ENCODE measurements around the gene ADGRB3.

Gene ADGRB3

GRCh38 chr6:68774843-68775242 is 139.8 kb downstream of the ADGRB3 start:
- Histone ChIP-seq H3K9me3 (replicated peaks in 1 of 2; ENCODE audit: control insufficient read depth in 2 of 2, insufficient read depth in 1 of 2, low read depth in 1 of 2, low read length in 2 of 2) (no peaks in the 10 kb centered on the region), H4K8ac (ENCODE audit: low read depth, low read length) (no peak overlapping the region), H2AK5ac (ENCODE audit: low read depth, low read length) (no peak overlapping the region), H3K36me3 (replicated peaks in 1 of 2; ENCODE audit: control insufficient read depth in 2 of 2, insufficient read depth in 2 of 2, low read length in 2 of 2) (no peaks in the 10 kb centered on the region), H2BK15ac (ENCODE audit: low read length) (no peak overlapping the region), H3K4me2 (ENCODE audit: insufficient read depth, low read length, poor library complexity, severe bottlenecking) (no peak overlapping the region), H3K14ac (ENCODE audit: low read length) (no peak overlapping the region), H2BK12ac (ENCODE audit: low read length) (no peak overlapping the region), H3K27ac (replicated peaks; ENCODE audit: low read length) (no peak overlapping the region), H3K4ac (ENCODE audit: low read length) (no peak overlapping the region), H3K4me1 (ENCODE audit: control insufficient read depth in 2 of 2, insufficient read depth in 1 of 2, low read depth in 1 of 2, low read length in 2 of 2) (peaks cover 0 to 8% of the 10 kb centered on the region in 2 donors), H3K23ac (ENCODE audit: low read depth, low read length, poor library complexity) (no peak overlapping the region), H3K79me1 (ENCODE audit: low read depth, low read length) (no peaks in the 10 kb centered on the region), H2BK5ac (ENCODE audit: low read length) (no peak overlapping the region), H2BK120ac (ENCODE audit: low read depth, low read length) (no peak overlapping the region), H3K27me3 (ENCODE audit: control insufficient read depth in 3 of 3, insufficient read depth in 3 of 3, low read depth in 1 of 3, low read length in 3 of 3) (no peaks in the 10 kb centered on the region), H2AFZ (ENCODE audit: low read length) (no peak overlapping the region), H4K91ac (ENCODE audit: low read depth, low read length, poor library complexity) (no peak overlapping the region), H3K18ac (ENCODE audit: low read length) (no peak overlapping the region), H3K9ac (ENCODE audit: low read depth, low read length, poor library complexity) (no peak overlapping the region), H3K4me3 (ENCODE audit: low read length in 2 of 2) (no peak overlapping the region)
- no CpG with 5 or more reads among the region's 1 CpG for WGBS, 2 donors (ENCODE audit: extremely low coverage in 2 of 2, insufficient read length in 2 of 2, insufficient replicate concordance in 1 of 2)
- DNase-seq (ENCODE audit: low spot score) = no peak

DNA sequence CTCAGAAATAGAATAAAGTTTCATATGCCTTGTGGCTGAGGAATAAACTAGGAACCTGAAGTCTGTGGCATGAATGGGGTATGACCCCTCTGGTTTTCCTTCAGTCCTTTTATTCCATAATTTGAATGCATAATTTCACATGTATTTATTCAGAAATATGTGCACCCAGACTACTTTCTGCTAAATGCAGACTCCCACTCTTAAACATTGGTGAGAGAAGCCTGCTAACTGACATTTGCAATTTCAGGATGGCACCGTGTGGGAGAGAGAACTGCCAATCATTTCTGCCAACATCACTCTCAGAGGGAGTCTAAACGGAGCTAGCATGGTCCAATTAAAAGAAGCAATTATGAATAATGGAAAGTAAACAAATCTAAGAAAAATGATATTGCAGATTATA is 141.3 kb downstream of the ADGRB3 start:
- no peak overlapping the region for H3K18ac ChIP-seq (ENCODE audit: low read length)
- DNase-seq (ENCODE audit: low spot score) = no peak
- H2BK5ac ChIP-seq (ENCODE audit: low read length) = no peak overlapping the region
- H3K27ac ChIP-seq (replicated peaks; ENCODE audit: low read length) = no peak overlapping the region
- H3K27me3 ChIP-seq (ENCODE audit: control insufficient read depth in 3 of 3, insufficient read depth in 3 of 3, low read depth in 1 of 3, low read length in 3 of 3) = no peaks in the 10 kb centered on the region
- no CpG with 5 or more reads among the region's 2 CpGs for WGBS, 2 donors (ENCODE audit: extremely low coverage in 2 of 2, insufficient read length in 2 of 2, insufficient replicate concordance in 1 of 2)
- no peak overlapping the region for H3K14ac ChIP-seq (ENCODE audit: low read length)
- H3K4ac ChIP-seq (ENCODE audit: low read length) = no peak overlapping the region
- no peak overlapping the region for H2BK120ac ChIP-seq (ENCODE audit: low read depth, low read length)
- no peak overlapping the region for H3K23ac ChIP-seq (ENCODE audit: low read depth, low read length, poor library complexity)
- H4K8ac ChIP-seq (ENCODE audit: low read depth, low read length) = no peak overlapping the region
- peaks cover 0 to 11% of the 10 kb centered on the region in 2 donors for H3K4me1 ChIP-seq (ENCODE audit: control insufficient read depth in 2 of 2, insufficient read depth in 1 of 2, low read depth in 1 of 2, low read length in 2 of 2)
- H4K91ac ChIP-seq (ENCODE audit: low read depth, low read length, poor library complexity) = no peak overlapping the region
- no peak overlapping the region for H3K4me3 ChIP-seq (ENCODE audit: low read length in 2 of 2)
- H2AK5ac ChIP-seq (ENCODE audit: low read depth, low read length) = no peak overlapping the region
- H3K9me3 ChIP-seq (replicated peaks in 1 of 2; ENCODE audit: control insufficient read depth in 2 of 2, insufficient read depth in 1 of 2, low read depth in 1 of 2, low read length in 2 of 2) = peaks cover 0 to 2% of the 10 kb centered on the region in 2 donors
- H2AFZ ChIP-seq (ENCODE audit: low read length) = no peak overlapping the region
- no peak overlapping the region for H3K9ac ChIP-seq (ENCODE audit: low read depth, low read length, poor library complexity)
- H2BK15ac ChIP-seq (ENCODE audit: low read length) = no peak overlapping the region
- H3K4me2 ChIP-seq (ENCODE audit: insufficient read depth, low read length, poor library complexity, severe bottlenecking) = no peak overlapping the region
- H2BK12ac ChIP-seq (ENCODE audit: low read length) = no peak overlapping the region
- no peaks in the 10 kb centered on the region for H3K36me3 ChIP-seq (replicated peaks in 1 of 2; ENCODE audit: control insufficient read depth in 2 of 2, insufficient read depth in 2 of 2, low read length in 2 of 2)
- no peaks in the 10 kb centered on the region for H3K79me1 ChIP-seq (ENCODE audit: low read depth, low read length)

DNA sequence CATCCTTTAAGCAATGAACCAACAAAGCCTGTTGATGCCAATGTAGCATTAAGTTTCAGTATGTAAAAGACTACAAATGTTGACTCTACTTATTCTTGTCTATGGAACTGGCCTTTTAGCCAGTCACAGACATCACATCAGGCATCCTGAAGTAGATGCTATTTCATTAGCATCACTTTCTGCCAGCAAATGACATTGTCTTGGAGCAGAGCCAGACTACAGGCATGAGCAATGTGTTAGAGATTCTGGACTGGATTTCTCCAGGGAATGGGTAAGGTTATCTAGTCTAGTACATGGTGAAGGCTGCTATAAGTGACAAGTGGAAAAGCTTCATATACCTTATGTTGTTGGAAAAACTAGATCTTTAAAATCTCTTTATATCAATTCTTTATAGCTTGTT is 142.9 kb downstream of the ADGRB3 start:
- no peak overlapping the region for H3K9ac ChIP-seq (ENCODE audit: low read depth, low read length, poor library complexity)
- H2BK15ac ChIP-seq (ENCODE audit: low read length) = no peak overlapping the region
- no peak for DNase-seq (ENCODE audit: low spot score)
- no peak overlapping the region for H4K8ac ChIP-seq (ENCODE audit: low read depth, low read length)
- no peak overlapping the region for H3K4ac ChIP-seq (ENCODE audit: low read length)
- peaks cover 0 to 2% of the 10 kb centered on the region in 2 donors for H3K9me3 ChIP-seq (replicated peaks in 1 of 2; ENCODE audit: control insufficient read depth in 2 of 2, insufficient read depth in 1 of 2, low read depth in 1 of 2, low read length in 2 of 2)
- no peak overlapping the region for H2BK120ac ChIP-seq (ENCODE audit: low read depth, low read length)
- H3K27me3 ChIP-seq (ENCODE audit: control insufficient read depth in 3 of 3, insufficient read depth in 3 of 3, low read depth in 1 of 3, low read length in 3 of 3) = no peaks in the 10 kb centered on the region
- no peak overlapping the region for H3K4me2 ChIP-seq (ENCODE audit: insufficient read depth, low read length, poor library complexity, severe bottlenecking)
- H3K79me1 ChIP-seq (ENCODE audit: low read depth, low read length) = no peaks in the 10 kb centered on the region
- no peak overlapping the region for H2AK5ac ChIP-seq (ENCODE audit: low read depth, low read length)
- H3K23ac ChIP-seq (ENCODE audit: low read depth, low read length, poor library complexity) = no peak overlapping the region
- H2BK5ac ChIP-seq (ENCODE audit: low read length) = no peak overlapping the region
- no peak overlapping the region for H3K14ac ChIP-seq (ENCODE audit: low read length)
- H3K4me3 ChIP-seq (ENCODE audit: low read length in 2 of 2) = no peak overlapping the region
- no peak overlapping the region for H2AFZ ChIP-seq (ENCODE audit: low read length)
- H2BK12ac ChIP-seq (ENCODE audit: low read length) = no peak overlapping the region
- no peaks in the 10 kb centered on the region for H3K36me3 ChIP-seq (replicated peaks in 1 of 2; ENCODE audit: control insufficient read depth in 2 of 2, insufficient read depth in 2 of 2, low read length in 2 of 2)
- no peak overlapping the region for H3K18ac ChIP-seq (ENCODE audit: low read length)
- peaks cover 0 to 11% of the 10 kb centered on the region in 2 donors for H3K4me1 ChIP-seq (ENCODE audit: control insufficient read depth in 2 of 2, insufficient read depth in 1 of 2, low read depth in 1 of 2, low read length in 2 of 2)
- H3K27ac ChIP-seq (replicated peaks; ENCODE audit: low read length) = no peak overlapping the region
- H4K91ac ChIP-seq (ENCODE audit: low read depth, low read length, poor library complexity) = no peak overlapping the region

- peak; percentile 30 for DNase-seq (ENCODE audit: low spot score)
- Histone ChIP-seq H3K14ac (ENCODE audit: low read length) (no peak overlapping the region), H3K9me3 (replicated peaks in 1 of 2; ENCODE audit: control insufficient read depth in 2 of 2, insufficient read depth in 1 of 2, low read depth in 1 of 2, low read length in 2 of 2) (peaks cover 0 to 2% of the 10 kb centered on the region in 2 donors), H4K91ac (ENCODE audit: low read depth, low read length, poor library complexity) (no peak overlapping the region), H2AFZ (ENCODE audit: low read length) (no peak overlapping the region), H2AK5ac (ENCODE audit: low read depth, low read length) (no peak overlapping the region), H2BK120ac (ENCODE audit: low read depth, low read length) (no peak overlapping the region), H3K79me1 (ENCODE audit: low read depth, low read length) (no peaks in the 10 kb centered on the region), H2BK5ac (ENCODE audit: low read length) (no peak overlapping the region), H3K4me3 (ENCODE audit: low read length in 2 of 2) (no peak overlapping the region), H3K4ac (ENCODE audit: low read length) (no peak overlapping the region), H2BK15ac (ENCODE audit: low read length) (no peak overlapping the region), H3K23ac (ENCODE audit: low read depth, low read length, poor library complexity) (no peak overlapping the region), H3K27me3 (ENCODE audit: control insufficient read depth in 3 of 3, insufficient read depth in 3 of 3, low read depth in 1 of 3, low read length in 3 of 3) (no peaks in the 10 kb centered on the region), H4K8ac (ENCODE audit: low read depth, low read length) (no peak overlapping the region), H3K18ac (ENCODE audit: low read length) (no peak overlapping the region), H3K4me2 (ENCODE audit: insufficient read depth, low read length, poor library complexity, severe bottlenecking) (no peak overlapping the region), H3K4me1 (ENCODE audit: control insufficient read depth in 2 of 2, insufficient read depth in 1 of 2, low read depth in 1 of 2, low read length in 2 of 2) (peaks cover 0 to 11% of the 10 kb centered on the region in 2 donors), H2BK12ac (ENCODE audit: low read length) (no peak overlapping the region), H3K27ac (replicated peaks; ENCODE audit: low read length) (no peak overlapping the region), H3K36me3 (replicated peaks in 1 of 2; ENCODE audit: control insufficient read depth in 2 of 2, insufficient read depth in 2 of 2, low read length in 2 of 2) (no peaks in the 10 kb centered on the region), H3K9ac (ENCODE audit: low read depth, low read length, poor library complexity) (no peak overlapping the region)
- no CpG with 5 or more reads among the region's 5 CpGs for WGBS, 2 donors (ENCODE audit: extremely low coverage in 2 of 2, insufficient read length in 2 of 2, insufficient replicate concordance in 1 of 2)
These were observed 143.4 kb downstream of the ADGRB3 start for GRCh38 chr6:68778356-68779020.

All from neuronal stem cell (in vitro differentiated cells).